ENCODE results near the gene GPR6.

DNA sequence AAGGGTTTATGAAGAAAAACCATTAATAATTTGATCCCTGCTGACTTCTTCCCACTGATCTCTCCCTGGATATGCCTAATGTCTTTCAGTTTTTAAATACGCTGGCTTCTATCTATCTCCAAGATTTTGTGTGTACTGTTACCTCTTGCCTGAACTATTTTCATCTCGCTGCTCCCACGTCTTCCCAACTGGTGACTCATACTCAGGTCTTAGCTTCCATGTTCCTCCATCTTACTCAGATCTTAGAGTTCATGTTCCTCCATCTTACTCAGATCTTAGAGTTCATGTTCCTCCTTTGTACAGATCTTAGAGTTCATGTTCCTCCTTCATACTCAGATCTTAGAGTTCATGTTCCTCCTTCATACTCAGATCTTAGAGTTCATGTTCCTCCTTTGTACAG lies 21.6 kb downstream of the GPR6 start:
- TF ChIP-seq, protein P1, sequence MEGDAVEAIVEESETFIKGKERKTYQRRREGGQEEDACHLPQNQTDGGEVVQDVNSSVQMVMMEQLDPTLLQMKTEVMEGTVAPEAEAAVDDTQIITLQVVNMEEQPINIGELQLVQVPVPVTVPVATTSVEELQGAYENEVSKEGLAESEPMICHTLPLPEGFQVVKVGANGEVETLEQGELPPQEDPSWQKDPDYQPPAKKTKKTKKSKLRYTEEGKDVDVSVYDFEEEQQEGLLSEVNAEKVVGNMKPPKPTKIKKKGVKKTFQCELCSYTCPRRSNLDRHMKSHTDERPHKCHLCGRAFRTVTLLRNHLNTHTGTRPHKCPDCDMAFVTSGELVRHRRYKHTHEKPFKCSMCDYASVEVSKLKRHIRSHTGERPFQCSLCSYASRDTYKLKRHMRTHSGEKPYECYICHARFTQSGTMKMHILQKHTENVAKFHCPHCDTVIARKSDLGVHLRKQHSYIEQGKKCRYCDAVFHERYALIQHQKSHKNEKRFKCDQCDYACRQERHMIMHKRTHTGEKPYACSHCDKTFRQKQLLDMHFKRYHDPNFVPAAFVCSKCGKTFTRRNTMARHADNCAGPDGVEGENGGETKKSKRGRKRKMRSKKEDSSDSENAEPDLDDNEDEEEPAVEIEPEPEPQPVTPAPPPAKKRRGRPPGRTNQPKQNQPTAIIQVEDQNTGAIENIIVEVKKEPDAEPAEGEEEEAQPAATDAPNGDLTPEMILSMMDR (IDR thresholded peaks at IDR 0.05), result no peak
- TF ChIP-seq POLR2A (IDR thresholded peaks at IDR 0.05) (no peak), EP300 (IDR thresholded peaks at IDR 0.05) (no peak)
